H9 (cell line): Measurements from ENCODE around the gene PRPF19. TPM values are rescaled to one million over a fixed set of nuclear protein-coding genes. Genes with fewer than 3 reads are reported as not detected.

Source experiments
- DNase-seq: peaks from one replicate; pipeline ENCODE4 v3.0.0-alpha.2; 2017
- H2AFZ ChIP-seq: one replicate; pipeline ENCODE4 v1.6.1; 2013; ENCODE audit warnings: mild to moderate bottlenecking, low read length, control low read depth, moderate library complexity
- H2AK5ac ChIP-seq: 2 replicates; pipeline ENCODE4 v1.6.1; 2013; ENCODE audit warnings: low read length, control low read depth, mixed read lengths; ENCODE audit not compliant: insufficient read length
- H2BK120ac ChIP-seq: one replicate; pipeline ENCODE4 v1.6.1; 2013; ENCODE audit warnings: low read depth, mild to moderate bottlenecking, low read length, control low read depth, inconsistent platforms; ENCODE audit not compliant: poor library complexity, severe bottlenecking
- H2BK12ac ChIP-seq: 2 replicates; pipeline ENCODE4 v1.6.1; 2013; ENCODE audit warnings: low read length, control low read depth, mixed read lengths, low read depth; ENCODE audit not compliant: insufficient read length
- H2BK15ac ChIP-seq: 2 replicates; pipeline ENCODE4 v1.6.1; 2013; ENCODE audit warnings: low read depth, low read length, control low read depth
- H2BK20ac ChIP-seq: one replicate; pipeline ENCODE4 v1.6.1; 2013; ENCODE audit warnings: low read depth, mild to moderate bottlenecking, low read length, control low read depth, inconsistent platforms; ENCODE audit not compliant: poor library complexity, severe bottlenecking
- H2BK5ac ChIP-seq: 2 replicates; pipeline ENCODE4 v1.6.1; 2013; ENCODE audit warnings: low read length, control low read depth, mixed read lengths; ENCODE audit not compliant: insufficient read length
- H3K14ac ChIP-seq: 2 replicates; pipeline ENCODE4 v1.6.1; 2013; ENCODE audit warnings: low read length, control low read depth; ENCODE audit not compliant: insufficient read depth
- H3K18ac ChIP-seq: 2 replicates; pipeline ENCODE4 v1.6.1; 2013; ENCODE audit warnings: low read depth, mild to moderate bottlenecking, mixed read lengths, low read length, control low read depth; ENCODE audit not compliant: insufficient read length
- H3K23ac ChIP-seq: 2 replicates; pipeline ENCODE4 v1.6.1; 2013; ENCODE audit warnings: low read length, control low read depth, mixed read lengths, low read depth; ENCODE audit not compliant: insufficient read length
- H3K23me2 ChIP-seq: 2 replicates; pipeline ENCODE4 v1.6.1; 2013; ENCODE audit warnings: low read depth, mild to moderate bottlenecking, mixed read lengths, low read length, control low read depth; ENCODE audit not compliant: insufficient read length, poor library complexity, severe bottlenecking
- H3K27ac ChIP-seq: 2 replicates; pipeline ENCODE4 v1.5.1; 2013; ENCODE audit warnings: low read length, control low read depth, mixed read lengths, low read depth; ENCODE audit not compliant: insufficient read length
- H3K27me3 ChIP-seq: 2 replicates; pipeline ENCODE4 v1.6.1; 2013; ENCODE audit warnings: low read length, control low read depth, inconsistent platforms; ENCODE audit not compliant: insufficient read depth
- H3K4ac ChIP-seq: 2 replicates; pipeline ENCODE4 v1.6.1; 2013; ENCODE audit warnings: low read depth, mild to moderate bottlenecking, control low read depth, inconsistent platforms, low read length, moderate library complexity
- H3K4me1 ChIP-seq: 2 replicates; pipeline ENCODE4 v1.6.1; 2013; ENCODE audit warnings: low read length, control low read depth, inconsistent platforms; ENCODE audit not compliant: insufficient read depth
- H3K4me2 ChIP-seq: 2 replicates; pipeline ENCODE4 v1.6.1; 2013; ENCODE audit warnings: low read length, control low read depth, mixed read lengths; ENCODE audit not compliant: insufficient read length, insufficient read depth
- H3K56ac ChIP-seq: 2 replicates; pipeline ENCODE4 v1.6.1; 2013; ENCODE audit warnings: low read depth, mild to moderate bottlenecking, mixed read lengths, low read length, control low read depth; ENCODE audit not compliant: insufficient read length
- H3K79me1 ChIP-seq: 2 replicates; pipeline ENCODE4 v1.6.1; 2013; ENCODE audit warnings: low read depth, mild to moderate bottlenecking, moderate library complexity, low read length, control low read depth, inconsistent platforms; ENCODE audit not compliant: insufficient read depth, poor library complexity, severe bottlenecking
- H3K79me2 ChIP-seq: 2 replicates; pipeline ENCODE4 v1.6.1; 2013; ENCODE audit warnings: low read length, control low read depth, inconsistent platforms; ENCODE audit not compliant: insufficient read depth
- H3K9ac ChIP-seq: 2 replicates; pipeline ENCODE4 v1.6.1; 2013; ENCODE audit warnings: low read length, control low read depth, mixed read lengths; ENCODE audit not compliant: insufficient read length; ENCODE audit errors: extremely low read depth
- H3K9me3 ChIP-seq: one replicate; pipeline ENCODE4 v1.6.1; 2013; ENCODE audit warnings: low read depth, low read length, inconsistent platforms; ENCODE audit not compliant: control insufficient read depth
- H3T11ph ChIP-seq: one replicate; pipeline ENCODE4 v1.6.1; 2013; ENCODE audit warnings: mild to moderate bottlenecking, low read length, control low read depth, inconsistent platforms
- H4K20me1 ChIP-seq: one replicate; pipeline ENCODE4 v1.6.1; 2013; ENCODE audit not compliant: control insufficient read depth, insufficient read length, insufficient read depth
- H4K5ac ChIP-seq: 2 replicates; pipeline ENCODE4 v1.6.1; 2013; ENCODE audit warnings: low read depth, mild to moderate bottlenecking, mixed read lengths, low read length, control low read depth; ENCODE audit not compliant: insufficient read length
- H4K8ac ChIP-seq: replicated peaks from 2 replicates; pipeline ENCODE4 v1.6.1; 2013; ENCODE audit warnings: low read length, control low read depth, mixed read lengths, low read depth; ENCODE audit not compliant: insufficient read length
- H4K91ac ChIP-seq: 2 replicates; pipeline ENCODE4 v1.6.1; 2013; ENCODE audit warnings: low read depth, mild to moderate bottlenecking, moderate library complexity, mixed read lengths, low read length, control low read depth; ENCODE audit not compliant: insufficient read length
- H3K27ac Mint-ChIP-seq, 3 experiments: 2 replicates in 2 of 3; 3 replicates in 1 of 3; pipeline ENCODE4 v1.8.0; 2020 to 2021; ENCODE audit warnings: mixed read lengths in 3 of 3, mild to moderate bottlenecking in 1 of 3, moderate library complexity in 1 of 3
- H3K27me3 Mint-ChIP-seq: 2 replicates; pipeline ENCODE4 v1.8.0; 2021; ENCODE audit warnings: low read depth, mild to moderate bottlenecking, moderate library complexity, mixed read lengths
- H3K36me3 Mint-ChIP-seq, 3 experiments: 2 replicates in 2 of 3; 3 replicates in 1 of 3; pipeline ENCODE4 v1.8.0; 2020 to 2021; ENCODE audit warnings: low read depth in 3 of 3, mixed read lengths in 3 of 3; ENCODE audit not compliant: insufficient read depth in 1 of 3
- H3K4me1 Mint-ChIP-seq, 2 experiments: 2 replicates each; pipeline ENCODE4 v1.8.0; 2020; ENCODE audit warnings: mixed read lengths in 2 of 2
- H3K4me3 Mint-ChIP-seq, 2 experiments: 2 replicates in 1 of 2; 3 replicates in 1 of 2; pipeline ENCODE4 v1.8.0; 2020 to 2021; ENCODE audit warnings: mild to moderate bottlenecking in 2 of 2, mixed read lengths in 2 of 2, moderate library complexity in 1 of 2
- H3K9me3 Mint-ChIP-seq, 2 experiments: 2 replicates in 1 of 2; 3 replicates in 1 of 2; pipeline ENCODE4 v1.8.0; 2020; ENCODE audit warnings: mild to moderate bottlenecking in 2 of 2, mixed read lengths in 2 of 2, moderate library complexity in 1 of 2
- WGBS: extraction: QIAGEN DNeasy Blood & Tissue Kit; methylation state at CpG from one replicate; pipeline ENCODE4 v1.1.7; 2013; ENCODE audit warnings: missing lambda C conversion rate, low lambda C conversion rate, mixed read lengths; ENCODE audit not compliant: insufficient read length; ENCODE audit errors: extremely low coverage; 5-methylcytosine and 5-hydroxymethylcytosine counted together
- total RNA-seq: library from RNA; stranded (reverse); gene quantifications from 2 replicates; pipeline ENCODE4 v1.2.1, GENCODE V29; 2021
- TF ChIP-seq, protein P1 (sequence below): fragments of 200-600 bp; sonication (generic); conservative IDR thresholded peaks from 3 replicates; pipeline ENCODE4 v1.8.0; 2021; ENCODE audit warnings: antibody characterized with exemption, mild to moderate bottlenecking

PRPF19 gene
- total RNA-seq, 1 experiment from 2014 or later = 130 TPM

DNA sequence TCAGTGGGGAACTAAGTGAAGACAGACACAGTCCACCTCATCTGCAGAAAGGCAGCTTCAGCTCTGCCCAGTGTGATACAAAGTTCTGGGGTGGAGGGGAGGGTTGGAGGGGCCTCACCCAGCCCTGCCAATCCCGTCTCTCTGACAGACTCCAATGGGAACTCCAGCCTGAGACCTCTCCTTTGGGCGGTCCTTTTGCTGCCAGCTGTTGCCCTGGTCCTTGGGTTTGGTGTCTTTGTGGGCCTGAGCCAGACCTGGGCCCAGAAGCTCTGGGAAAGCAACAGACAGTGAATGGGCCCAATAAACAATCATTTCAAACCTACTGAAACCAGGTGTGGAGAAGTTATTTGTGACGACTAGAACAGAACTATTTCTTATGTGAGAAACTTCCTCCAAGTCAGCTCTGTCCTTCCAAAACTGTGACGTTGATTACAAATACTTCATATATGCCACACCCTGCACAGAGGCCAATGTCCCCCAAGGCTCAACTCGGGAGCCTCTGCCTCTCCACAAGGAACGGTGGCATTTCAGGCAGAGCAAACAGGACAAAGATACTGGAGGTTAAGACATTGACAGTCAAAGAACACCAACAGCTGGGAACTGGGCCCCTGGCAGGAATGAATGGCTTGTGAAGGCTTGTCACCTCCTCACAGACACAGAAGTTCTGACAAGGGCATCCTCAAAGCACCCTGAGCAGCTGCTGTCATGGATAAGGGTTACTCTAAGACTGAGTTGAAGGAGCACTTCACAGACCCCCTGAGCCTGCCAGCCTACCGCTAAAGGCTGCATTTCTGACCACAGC lies 30.8 kb downstream of the PRPF19 start:
- WGBS = no CpG with 5 or more reads among the region's 7 CpGs

More for the DNA sequence above, 30.8 kb downstream of the PRPF19 start:
- Histone ChIP-seq H3K79me1 (no peaks in the 10 kb centered on the region), H4K8ac (no peak overlapping the region), H3K9ac (no peak overlapping the region), H3K23ac (no peak overlapping the region), H3T11ph (no peak overlapping the region), H2BK20ac (no peak overlapping the region), H3K4me2 (no peak overlapping the region), H4K5ac (no peak overlapping the region), H3K27me3 (no peaks in the 10 kb centered on the region), H2AK5ac (no peak overlapping the region), H3K9me3 (no peaks in the 10 kb centered on the region), H3K4ac (no peak overlapping the region), H2BK120ac (no peak overlapping the region), H3K18ac (no peak overlapping the region), H3K23me2 (no peaks in the 10 kb centered on the region), H4K20me1 (no peaks in the 10 kb centered on the region), H2BK12ac (no peak overlapping the region), H4K91ac (no peak overlapping the region), H3K4me1 (peaks cover 2% of the 10 kb centered on the region; the same call in 1 of the 2 replicates), H3K79me2 (no peaks in the 10 kb centered on the region), H2BK15ac (no peak overlapping the region), H3K27ac (no peak overlapping the region), H2AFZ (no peak overlapping the region), H2BK5ac (no peak overlapping the region), H3K56ac (no peak overlapping the region), H3K14ac (no peak overlapping the region; the same call in 1 of the 2 replicates)
- H3K4me3 Mint-ChIP-seq = no peak overlapping the region
- no peaks in the 10 kb centered on the region; the same call in 1 of the 2 replicates for H3K27me3 Mint-ChIP-seq
- H3K4me1 Mint-ChIP-seq = peaks cover 8 to 9% of the 10 kb centered on the region in 2 experiments
- TF ChIP-seq, protein P1, sequence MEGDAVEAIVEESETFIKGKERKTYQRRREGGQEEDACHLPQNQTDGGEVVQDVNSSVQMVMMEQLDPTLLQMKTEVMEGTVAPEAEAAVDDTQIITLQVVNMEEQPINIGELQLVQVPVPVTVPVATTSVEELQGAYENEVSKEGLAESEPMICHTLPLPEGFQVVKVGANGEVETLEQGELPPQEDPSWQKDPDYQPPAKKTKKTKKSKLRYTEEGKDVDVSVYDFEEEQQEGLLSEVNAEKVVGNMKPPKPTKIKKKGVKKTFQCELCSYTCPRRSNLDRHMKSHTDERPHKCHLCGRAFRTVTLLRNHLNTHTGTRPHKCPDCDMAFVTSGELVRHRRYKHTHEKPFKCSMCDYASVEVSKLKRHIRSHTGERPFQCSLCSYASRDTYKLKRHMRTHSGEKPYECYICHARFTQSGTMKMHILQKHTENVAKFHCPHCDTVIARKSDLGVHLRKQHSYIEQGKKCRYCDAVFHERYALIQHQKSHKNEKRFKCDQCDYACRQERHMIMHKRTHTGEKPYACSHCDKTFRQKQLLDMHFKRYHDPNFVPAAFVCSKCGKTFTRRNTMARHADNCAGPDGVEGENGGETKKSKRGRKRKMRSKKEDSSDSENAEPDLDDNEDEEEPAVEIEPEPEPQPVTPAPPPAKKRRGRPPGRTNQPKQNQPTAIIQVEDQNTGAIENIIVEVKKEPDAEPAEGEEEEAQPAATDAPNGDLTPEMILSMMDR = no peak
- no peak overlapping the region for H3K27ac Mint-ChIP-seq
- H3K9me3 Mint-ChIP-seq = no peaks in the 10 kb centered on the region
- H3K36me3 Mint-ChIP-seq = peaks cover 0 to 10% (median 0%) of the 10 kb centered on the region in 3 experiments; a peak in 2 of 7 replicates
- no peak for DNase-seq
